ENCODE measurements around the gene TRMO. TPM values are rescaled to one million over a fixed set of nuclear protein-coding genes. Genes with fewer than 3 reads are reported as not detected.
A peak's percentile ranks its signal among the peaks of the same experiment; 100 is the strongest.
"Not testable (repeated sequence)": the region's sequence is repeated elsewhere in the genome, so short reads cannot be mapped to it uniquely, and the experiment has no call there.

The TRMO gene
- total RNA-seq, 2 donors from 2014 or later, result 44.8 to 45.2 TPM

GRCh38 chr9:97958812-97959511, 36.7 kb upstream of the TRMO start:
- no peaks in the 10 kb centered on the region for H3K4me1 ChIP-seq (replicated peaks)
- no peaks in the 10 kb centered on the region for H3K9me3 ChIP-seq
- no peaks in the 10 kb centered on the region for H3K36me3 ChIP-seq
- WGBS, result 64% methylated on average over 5 of the region's 5 CpGs
- no peaks in the 10 kb centered on the region for H3K27me3 ChIP-seq (replicated peaks; ENCODE audit: insufficient read depth)
- H3K4me3 ChIP-seq, result no peak overlapping the region
- H3K27ac ChIP-seq, result no peak overlapping the region
- intact Hi-C loops (cut with DNase I), result no loop called here
- DNase-seq (ENCODE audit: low spot score), result no peak
- TF ChIP-seq POLR2A (IDR thresholded peaks at IDR 0.05), result no peak
- TF ChIP-seq CTCF (IDR thresholded peaks at IDR 0.05), result no peak
- TF ChIP-seq POLR2AphosphoS5 (IDR thresholded peaks at IDR 0.05), result no peak

GRCh38 chr9:97956331-97956730, 34.0 kb upstream of the TRMO start:
- no peak for TF ChIP-seq CTCF (IDR thresholded peaks at IDR 0.05)
- no peak for TF ChIP-seq POLR2A (IDR thresholded peaks at IDR 0.05)
- no peak for TF ChIP-seq POLR2AphosphoS5 (IDR thresholded peaks at IDR 0.05)
- Histone ChIP-seq H3K9me3 (no peaks in the 10 kb centered on the region), H3K4me1 (replicated peaks) (no peaks in the 10 kb centered on the region), H3K36me3 (no peaks in the 10 kb centered on the region), H3K27me3 (replicated peaks; ENCODE audit: insufficient read depth) (no peaks in the 10 kb centered on the region), H3K4me3 (no peak overlapping the region), H3K27ac (no peak overlapping the region)
- no peak for DNase-seq (ENCODE audit: low spot score)
- intact Hi-C loops (cut with DNase I), result no loop called here

- DNase-seq (ENCODE audit: low spot score), result peak; percentile 20
- TF ChIP-seq CTCF (IDR thresholded peaks at IDR 0.05), result peak in 1 of 4 experiments; percentile 50
- TF ChIP-seq POLR2AphosphoS5 (IDR thresholded peaks at IDR 0.05), result no peak
- no peak for TF ChIP-seq POLR2A (IDR thresholded peaks at IDR 0.05)
- Histone ChIP-seq H3K4me3 (no peak overlapping the region), H3K27me3 (replicated peaks; ENCODE audit: insufficient read depth) (no peaks in the 10 kb centered on the region), H3K9me3 (no peaks in the 10 kb centered on the region), H3K36me3 (no peaks in the 10 kb centered on the region), H3K4me1 (replicated peaks) (no peaks in the 10 kb centered on the region), H3K27ac (no peak overlapping the region)
- intact Hi-C loops (cut with DNase I), result no loop called here
These were observed 32.3 kb upstream of the TRMO start for GRCh38 chr9:97954550-97954989.

- H3K27me3 ChIP-seq (replicated peaks; ENCODE audit: insufficient read depth); DNase-seq (ENCODE audit: low spot score); H3K4me1 ChIP-seq (replicated peaks); H3K36me3 ChIP-seq; H3K4me3 ChIP-seq; intact Hi-C loops (cut with DNase I); H3K9me3 ChIP-seq; H3K27ac ChIP-seq: not testable (repeated sequence)
- 92% methylated on average over 5 of the region's 5 CpGs for WGBS
These were observed 28.6 kb upstream of the TRMO start for GRCh38 chr9:97950873-97951272.

- H3K9me3 ChIP-seq; intact Hi-C loops (cut with DNase I); H3K27ac ChIP-seq; H3K36me3 ChIP-seq; H3K4me1 ChIP-seq (replicated peaks); DNase-seq (ENCODE audit: low spot score); H3K4me3 ChIP-seq; H3K27me3 ChIP-seq (replicated peaks; ENCODE audit: insufficient read depth): not testable (repeated sequence)
- 58% methylated on average over 2 of the region's 2 CpGs for WGBS
These were observed 24.8 kb upstream of the TRMO start for GRCh38 chr9:97947094-97947493.

GRCh38 chr9:97945470-97945869, 23.2 kb upstream of the TRMO start:
- 77% methylated on average over 2 of the region's 2 CpGs for WGBS

More at GRCh38 chr9:97945470-97945869, 23.2 kb upstream of the TRMO start:
- H3K27me3 ChIP-seq (replicated peaks; ENCODE audit: insufficient read depth); H3K4me1 ChIP-seq (replicated peaks); H3K4me3 ChIP-seq; intact Hi-C loops (cut with DNase I); H3K27ac ChIP-seq; H3K9me3 ChIP-seq; H3K36me3 ChIP-seq; DNase-seq (ENCODE audit: low spot score): not testable (repeated sequence)
